Stimulated activated CD4-positive, alpha-beta T cell treated with anti-CD3 and anti-CD28 coated beads, TNF-alpha, amount 100 ng/mL, for 1 hour (primary cell): ENCODE data around the gene CTSA.
A peak's percentile ranks its signal among the peaks of the same experiment; 100 is the strongest.
"Not testable (repeated sequence)": the region's sequence is repeated elsewhere in the genome, so short reads cannot be mapped to it uniquely, and the experiment has no call there.

Source experiments
- DNase-seq, 3 donors: peaks; one replicate each; pipeline ENCODE4 v3.0.0-alpha.2; 2020; ENCODE audit warnings: low read depth in 3 of 3, low spot score in 1 of 3

The CTSA gene

GRCh38 chr20:45911486-45912343 lies 20.6 kb downstream of the CTSA start, which contains the start of gene PLTP:
Gene PLTP, minus strand, starts transcription at chr20:45912155. Its CDS starts 703 bp downstream, at chr20:45911452.
- no peak for DNase-seq

DNA sequence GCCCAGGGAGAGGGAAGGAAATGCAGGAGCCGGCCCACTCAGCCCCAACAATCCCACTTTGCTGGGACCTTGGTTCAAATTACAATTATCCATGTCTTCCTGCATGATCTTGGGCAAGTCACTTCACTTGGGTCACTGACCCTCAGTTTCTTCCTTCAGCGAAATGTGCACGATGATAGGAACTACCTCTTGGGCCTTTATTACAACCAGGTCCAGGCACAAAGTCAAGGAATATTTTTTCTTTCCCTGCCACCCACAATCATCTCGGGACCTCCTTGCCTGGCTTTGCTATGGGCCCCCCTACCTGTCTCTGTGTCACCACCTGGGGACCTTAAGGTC lies 21.2 kb downstream of the CTSA start:
- DNase-seq: no peak

DNA sequence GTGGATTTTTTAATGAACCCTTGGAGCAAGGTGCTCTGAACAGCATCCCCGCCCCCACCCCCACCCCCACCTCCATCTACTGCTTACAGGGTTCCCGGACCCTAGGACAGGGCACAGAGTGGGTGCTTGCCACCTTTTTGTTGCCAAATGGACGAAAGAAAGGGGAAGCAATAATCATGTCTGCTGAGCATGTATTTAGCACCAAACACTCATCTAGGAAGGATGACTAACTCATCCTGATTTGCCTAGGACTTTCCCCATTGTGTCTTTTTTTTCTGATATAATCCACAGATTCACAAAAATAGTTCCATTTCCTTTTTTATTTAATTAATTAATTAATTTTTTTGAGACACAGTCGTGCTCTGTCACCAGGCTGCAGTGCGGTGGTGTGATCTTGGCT lies 22.0 kb downstream of the CTSA start:
- no peak for DNase-seq

GRCh38 chr20:45917790-45918141 lies 26.6 kb downstream of the CTSA start:
- no peak for DNase-seq

GRCh38 chr20:45918182-45918737 lies 27.1 kb downstream of the CTSA start:
- DNase-seq: no peak

DNA sequence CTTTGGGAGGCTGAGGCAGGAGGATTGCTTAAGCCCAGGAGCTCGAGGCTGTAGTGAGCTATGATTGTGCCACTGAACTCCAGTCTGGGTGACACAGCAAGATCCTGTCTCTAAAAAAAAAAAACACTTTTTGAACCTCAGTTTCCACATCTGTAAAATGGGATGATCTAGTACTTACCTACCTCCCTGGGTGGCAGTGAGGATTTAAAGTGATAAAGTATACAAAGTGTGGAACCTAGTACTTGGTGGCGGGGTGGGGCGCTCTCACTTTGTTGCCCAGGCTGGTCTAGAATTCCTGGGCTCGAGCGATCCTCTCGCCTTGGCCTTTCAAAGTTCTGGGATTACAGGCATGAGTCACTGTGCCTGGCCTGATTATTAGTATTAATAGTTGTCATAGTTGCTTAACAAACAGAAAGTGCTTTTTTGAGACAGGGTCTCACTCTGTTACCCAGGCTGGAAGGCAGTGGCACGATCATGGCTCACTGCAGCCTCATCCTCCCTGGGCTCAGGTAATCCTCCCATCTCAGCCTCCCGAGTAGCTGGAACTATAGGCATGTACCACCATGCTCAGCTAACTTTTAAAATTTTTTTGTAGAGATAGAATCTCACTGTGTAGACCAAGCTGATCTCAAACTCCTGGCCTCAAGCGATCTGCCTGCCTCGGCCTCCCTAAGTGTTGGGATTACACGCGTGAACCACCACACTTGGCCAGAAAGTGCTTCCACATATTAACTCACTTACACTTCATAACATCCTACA lies 27.8 kb downstream of the CTSA start:
- no peak for DNase-seq

GRCh38 chr20:45919542-45920399 lies 28.6 kb downstream of the CTSA start:
- DNase-seq: no peak

DNA sequence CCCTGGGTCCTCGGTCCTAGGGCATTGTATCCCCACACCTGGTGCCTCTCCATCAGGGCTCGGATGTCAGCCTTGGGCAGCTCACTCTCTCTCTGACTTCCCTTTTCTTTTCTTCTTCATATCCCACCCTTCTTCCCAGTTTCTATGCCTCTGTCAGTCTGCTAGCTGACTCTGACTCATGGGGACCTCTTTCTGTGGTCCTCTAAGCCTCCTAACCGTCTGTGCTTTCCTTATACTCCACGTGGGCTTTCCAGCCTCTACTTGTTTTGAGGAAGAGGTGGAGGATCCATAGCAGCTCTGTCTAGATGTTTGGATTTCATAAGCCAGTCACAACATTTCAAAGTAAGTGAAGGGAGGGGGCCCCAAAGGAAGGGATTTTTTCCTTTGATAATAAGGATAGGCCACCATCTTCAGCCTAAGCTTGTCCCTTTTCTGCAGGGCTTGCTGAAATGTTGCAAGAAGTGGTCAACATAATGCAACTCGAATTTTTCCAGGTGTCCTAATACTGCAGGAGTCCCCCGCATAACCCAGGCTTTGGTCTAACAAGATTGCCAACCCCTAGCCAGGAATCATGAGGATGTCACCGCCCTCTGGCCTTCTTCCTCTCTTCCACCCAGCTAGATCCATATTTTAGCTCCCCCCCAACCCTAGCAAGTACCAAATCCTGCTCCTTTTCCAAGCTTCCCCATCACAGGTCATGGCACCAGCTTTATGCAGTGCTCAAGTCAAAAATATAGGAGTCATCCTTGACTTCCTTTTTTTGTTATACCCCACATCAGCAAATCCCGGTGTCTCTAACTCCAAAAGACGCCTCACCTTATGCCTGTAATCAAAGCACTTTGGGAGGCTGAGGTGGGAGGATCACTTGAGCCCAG lies 29.6 kb downstream of the CTSA start:
- no peak for DNase-seq

DNA sequence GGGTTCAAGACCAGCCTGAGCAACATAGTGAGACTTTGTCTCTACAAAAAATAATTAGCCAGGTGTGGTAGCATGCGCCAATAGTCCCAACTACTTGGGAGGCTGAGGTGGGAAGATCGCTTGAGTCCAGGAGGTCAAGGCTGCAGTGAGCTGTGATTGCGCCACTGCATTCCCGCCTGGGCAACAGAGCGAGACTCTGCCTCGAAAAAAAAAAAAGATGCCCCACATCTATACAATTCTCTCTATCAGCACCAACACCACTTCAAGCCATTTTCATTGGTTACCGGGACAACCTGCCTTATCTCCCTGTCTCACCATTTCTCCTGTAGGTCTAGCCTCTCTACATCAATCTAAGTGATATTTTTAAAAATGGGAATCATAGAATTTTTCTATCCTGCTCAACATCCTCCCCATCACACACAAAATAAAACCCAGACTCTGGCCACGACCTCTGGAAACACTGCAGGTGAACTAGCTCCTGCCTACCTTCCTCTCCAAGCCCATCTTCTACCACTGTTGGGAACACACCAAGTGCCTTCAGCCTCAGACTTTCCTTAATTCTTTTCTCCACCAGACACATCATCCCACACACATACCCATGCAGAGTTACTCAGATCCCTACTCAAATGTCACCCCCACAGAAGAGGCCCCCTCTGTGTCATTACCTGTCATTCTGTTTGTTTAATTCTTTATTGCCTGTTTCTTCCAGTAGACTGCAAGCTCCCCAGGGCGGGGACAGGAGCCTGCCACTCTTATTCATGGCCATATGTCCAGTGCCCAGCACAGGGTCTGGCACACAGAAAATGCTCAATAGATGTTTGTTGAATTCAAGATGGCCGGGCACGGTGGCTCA lies 30.4 kb downstream of the CTSA start:
- DNase-seq: no peak

GRCh38 chr20:45924391-45925261 lies 33.5 kb downstream of the CTSA start:
- no peak for DNase-seq

DNA sequence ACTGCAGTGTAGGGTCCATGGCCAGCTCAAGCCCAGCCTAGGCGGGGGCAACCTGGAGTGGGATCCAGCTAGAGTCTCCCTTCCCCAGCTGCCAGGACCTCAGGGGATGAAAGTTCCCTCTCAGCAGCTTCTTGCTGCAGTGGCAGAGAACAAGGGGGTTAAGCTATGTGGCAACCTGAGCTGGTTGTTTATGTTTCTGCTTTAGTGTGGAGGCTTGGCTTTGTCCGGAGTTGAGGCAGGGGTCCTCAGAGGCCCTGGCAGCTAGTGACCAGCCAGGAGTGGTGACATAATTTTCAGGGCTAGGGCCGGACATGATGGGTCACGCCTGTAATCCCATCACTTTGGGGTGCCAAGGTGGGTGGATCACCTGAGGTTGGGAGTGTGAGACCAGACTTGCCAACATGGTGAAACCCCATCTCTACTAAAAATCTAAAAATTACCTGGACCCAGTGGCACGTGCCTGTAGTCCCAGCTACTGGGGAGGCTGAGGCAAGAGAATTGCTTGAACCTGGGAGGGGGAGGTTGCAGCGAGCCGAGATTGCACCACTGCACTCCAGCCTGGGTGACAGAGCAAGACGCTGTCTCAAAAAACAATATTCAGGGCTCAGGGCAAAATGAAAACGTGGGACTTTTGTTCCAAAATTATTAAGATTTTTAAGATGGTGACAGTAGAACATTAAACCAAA lies 34.8 kb downstream of the CTSA start:
- DNase-seq: no peak

DNA sequence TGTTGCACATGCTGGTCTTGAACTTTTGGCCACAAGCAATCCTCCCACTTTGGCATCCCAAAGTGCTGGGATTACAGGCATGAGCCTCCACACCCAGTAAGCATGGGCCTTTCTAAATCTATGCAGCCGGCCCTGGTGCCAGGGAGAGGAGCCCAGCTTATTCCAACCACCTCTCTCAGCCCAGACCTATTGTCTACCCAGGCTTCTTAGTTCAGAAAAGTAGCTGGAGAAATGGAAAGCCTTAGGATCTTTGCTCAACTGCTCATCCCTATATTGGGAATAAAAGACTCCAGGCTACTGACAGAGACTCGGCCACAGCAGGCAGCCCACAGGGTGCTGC lies 35.6 kb downstream of the CTSA start:
- DNase-seq: no peak

- no peak for DNase-seq
These were observed 36.1 kb downstream of the CTSA start for GRCh38 chr20:45927071-45927878.

DNA sequence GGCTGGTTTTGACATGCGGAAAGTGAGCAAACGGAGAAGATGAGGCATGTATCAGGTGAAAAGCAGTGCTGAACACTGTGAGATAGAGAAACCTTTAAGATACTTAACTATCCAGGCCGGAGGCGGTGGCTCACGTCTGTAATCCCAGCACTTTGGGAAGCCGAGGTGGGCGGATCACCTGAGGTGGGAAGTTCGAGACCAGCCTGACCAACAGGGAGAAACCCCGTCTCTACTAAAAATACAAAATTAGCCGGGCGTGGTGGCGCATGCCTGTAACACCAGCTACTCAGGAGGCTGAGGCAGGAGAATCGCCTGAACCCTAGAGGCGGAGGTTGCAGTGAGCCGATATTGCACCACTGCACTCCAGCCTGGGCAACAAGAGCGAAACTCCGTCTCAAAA lies 40.5 kb downstream of the CTSA start:
- not testable (repeated sequence) for DNase-seq

DNA sequence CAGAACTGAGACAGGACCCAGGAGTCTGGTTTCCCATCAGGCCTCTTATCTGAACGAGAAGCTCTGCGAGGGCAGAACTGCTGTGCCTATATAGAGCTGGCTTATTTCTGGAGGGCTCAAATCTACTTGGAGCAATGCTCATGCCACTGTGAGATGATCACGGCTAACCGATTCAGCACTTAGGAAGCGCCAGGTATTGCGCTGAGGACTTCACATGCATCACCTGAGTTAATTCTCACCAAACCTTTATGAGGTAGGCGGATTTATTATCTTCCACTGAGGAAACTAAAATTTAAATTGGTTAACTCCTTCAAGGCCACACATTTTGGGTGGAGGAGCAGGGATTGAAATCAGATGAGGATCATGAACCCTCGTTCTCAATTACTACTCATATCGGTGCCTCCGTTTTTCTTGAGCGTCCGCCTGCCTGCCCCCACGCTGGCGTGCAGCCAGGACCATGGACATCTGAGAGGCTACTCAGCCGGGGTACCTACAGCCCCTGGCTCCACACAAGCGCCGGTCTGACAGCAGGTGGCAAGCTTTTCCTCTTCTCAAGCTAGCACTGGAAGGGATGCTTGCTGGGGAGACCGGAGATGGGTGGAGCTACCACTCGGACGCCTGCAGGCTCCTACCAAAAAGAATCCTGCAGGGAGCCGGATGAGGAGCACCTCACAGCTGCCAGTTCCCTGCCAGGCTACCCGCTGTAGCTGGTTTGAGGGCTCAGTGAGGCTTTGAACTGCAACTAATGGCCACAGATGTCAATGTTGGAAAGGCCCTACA lies 42.3 kb downstream of the CTSA start:
- DNase-seq: peak; percentile 22

- no peak for DNase-seq
These were observed 43.0 kb downstream of the CTSA start for GRCh38 chr20:45934046-45934585.
